GM11168 (cell line): ENCODE results near the gene SPOCD1.

ENCODE experiments used
- in situ Hi-C: fragments of 300-500 bp; cut with MboI; formaldehyde crosslinking; loops from one replicate; pipeline ENCODE4 v1.12.0; 2022; ENCODE audit warnings: low sequenced_read_pairs; ENCODE audit not compliant: unreplicated experiment

The SPOCD1 gene

DNA sequence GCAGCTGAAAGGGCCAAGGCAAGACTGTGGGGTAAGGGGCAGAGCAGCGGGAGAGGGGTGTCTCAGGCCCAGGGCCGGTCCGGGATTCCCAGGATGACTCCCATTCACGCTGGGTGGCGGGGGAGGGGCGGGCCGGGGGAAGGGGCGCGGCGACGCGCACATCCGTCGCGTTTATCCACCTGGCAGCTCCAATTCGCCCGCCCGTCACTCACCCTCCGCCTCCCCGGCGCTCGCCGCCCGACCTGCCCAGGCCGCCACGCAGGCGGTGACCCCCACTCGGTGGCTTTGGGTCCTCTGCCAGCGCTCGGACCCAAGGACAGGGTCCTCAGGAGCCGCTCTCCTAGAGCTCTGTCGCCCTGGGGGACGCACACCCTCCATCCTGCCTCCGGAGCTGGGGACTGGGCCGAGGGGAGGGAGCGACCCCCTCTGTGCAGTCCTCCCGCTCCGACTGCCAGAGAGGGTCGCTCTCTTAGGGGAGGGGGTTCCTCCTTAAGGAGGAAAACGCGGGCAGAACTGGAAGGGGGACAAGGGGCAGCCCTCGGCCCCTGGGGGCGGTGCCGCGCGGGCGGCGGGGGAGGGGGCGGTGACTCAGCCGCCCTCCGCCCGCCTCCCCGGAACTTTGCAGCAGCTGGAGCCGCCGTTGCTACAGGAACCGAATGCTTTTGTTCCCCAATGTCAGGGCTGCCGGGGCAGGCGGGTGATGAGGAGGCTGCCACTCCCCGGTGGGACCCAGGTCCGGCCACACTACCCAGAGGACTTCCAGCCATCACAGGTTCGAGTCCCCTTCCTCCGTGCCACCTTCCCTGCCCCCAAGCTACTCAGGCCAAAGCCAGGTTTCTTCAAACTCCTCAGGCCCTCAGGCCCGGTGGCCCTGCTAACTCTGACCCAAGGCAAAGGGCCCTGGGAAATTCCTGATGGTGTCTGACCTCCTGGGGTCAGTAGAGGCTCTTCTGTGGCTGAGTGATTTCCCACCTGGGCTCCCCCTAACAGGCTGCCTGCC, 55.1 kb downstream of the SPOCD1 start:
- in situ Hi-C loops: no loop called here

GRCh38 chr1:31759298-31760023, 56.4 kb downstream of the SPOCD1 start:
- in situ Hi-C loops: no loop called here

DNA sequence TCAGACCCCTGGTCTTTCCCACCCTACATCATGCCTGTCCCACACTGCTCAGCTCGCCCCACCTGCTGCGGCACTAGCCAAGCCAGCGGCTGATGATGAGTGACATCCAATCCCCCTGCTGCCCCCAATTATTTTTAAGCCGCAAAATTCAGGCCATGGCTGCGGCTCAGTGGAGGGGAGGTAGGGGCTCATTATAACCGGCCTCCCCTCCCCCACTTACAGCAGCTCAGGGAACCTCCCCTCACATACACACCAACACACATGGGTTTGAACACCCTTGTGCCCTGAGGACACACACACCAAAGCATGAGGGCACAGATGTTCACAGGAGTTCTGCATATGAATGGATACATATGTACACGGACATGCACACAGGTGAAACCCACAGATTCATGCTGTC, 57.0 kb downstream of the SPOCD1 start:
- in situ Hi-C loops: no loop called here

- in situ Hi-C loops: no loop called here
Measured at GRCh38 chr1:31757989-31758388, 57.8 kb downstream of the SPOCD1 start.

- in situ Hi-C loops: no loop called here
Measured at GRCh38 chr1:31757204-31757679, 58.6 kb downstream of the SPOCD1 start.

GRCh38 chr1:31756578-31756977, 59.2 kb downstream of the SPOCD1 start:
- in situ Hi-C loops: no loop called here

DNA sequence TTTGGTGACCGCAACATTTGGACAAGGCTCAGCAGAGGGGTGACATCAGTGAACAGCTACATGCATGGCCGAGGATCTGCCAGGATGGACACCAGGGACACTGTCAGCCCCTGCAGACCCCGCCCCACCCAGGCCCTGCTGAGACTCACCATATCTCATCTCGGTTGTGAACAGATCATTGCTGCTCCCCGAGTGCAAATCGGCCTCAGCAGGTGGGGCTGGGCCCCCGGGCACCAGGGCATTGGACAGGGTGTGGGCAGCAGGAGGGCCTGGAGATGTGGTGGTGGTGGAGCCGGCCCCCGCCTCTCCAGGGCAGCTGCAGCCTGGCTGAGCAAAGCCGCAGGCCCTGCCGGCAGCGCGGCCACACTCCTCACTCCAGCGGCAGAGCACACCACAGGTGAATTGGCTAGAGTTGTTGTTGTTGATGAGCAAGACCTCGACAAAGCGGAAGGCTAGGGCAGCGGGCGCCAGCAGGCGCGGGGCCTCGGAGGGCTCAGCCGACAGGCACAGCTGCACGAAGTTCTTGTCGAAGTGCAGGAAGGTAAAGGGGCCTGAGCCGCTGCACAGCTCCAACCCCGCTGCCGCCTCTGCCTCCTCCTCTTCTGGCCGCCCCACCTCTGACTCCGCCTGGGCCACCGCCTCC, 59.9 kb downstream of the SPOCD1 start:
- in situ Hi-C loops: no loop called here

GRCh38 chr1:31755197-31755611, 60.6 kb downstream of the SPOCD1 start:
- in situ Hi-C loops: no loop called here

- in situ Hi-C loops: no loop called here
Measured at GRCh38 chr1:31754397-31754796, 61.4 kb downstream of the SPOCD1 start.

- in situ Hi-C loops: no loop called here
Measured at GRCh38 chr1:31753707-31754349, 62.0 kb downstream of the SPOCD1 start.

- in situ Hi-C loops: no loop called here
Measured at GRCh38 chr1:31752952-31753475, 62.8 kb downstream of the SPOCD1 start.

DNA sequence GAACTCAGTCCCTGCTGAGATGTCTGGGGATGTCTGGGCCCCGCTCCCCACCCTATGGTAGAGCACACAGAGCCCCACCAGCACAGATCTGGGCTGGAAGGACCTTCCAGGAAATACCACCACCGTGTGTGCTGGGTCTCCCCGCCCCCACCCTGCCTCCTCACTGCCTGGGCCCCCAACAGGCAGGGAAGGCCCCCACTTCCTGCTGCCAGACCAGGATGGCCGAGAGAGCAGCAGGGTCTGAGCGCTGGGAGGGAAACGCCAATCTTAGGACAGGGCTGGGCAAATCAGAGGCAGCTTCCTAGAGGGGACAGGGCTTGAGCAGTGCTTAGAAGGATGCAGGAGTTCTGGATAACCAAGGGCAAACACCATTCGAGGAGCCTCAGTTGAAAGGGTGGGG, 63.6 kb downstream of the SPOCD1 start:
- in situ Hi-C loops: no loop called here

DNA sequence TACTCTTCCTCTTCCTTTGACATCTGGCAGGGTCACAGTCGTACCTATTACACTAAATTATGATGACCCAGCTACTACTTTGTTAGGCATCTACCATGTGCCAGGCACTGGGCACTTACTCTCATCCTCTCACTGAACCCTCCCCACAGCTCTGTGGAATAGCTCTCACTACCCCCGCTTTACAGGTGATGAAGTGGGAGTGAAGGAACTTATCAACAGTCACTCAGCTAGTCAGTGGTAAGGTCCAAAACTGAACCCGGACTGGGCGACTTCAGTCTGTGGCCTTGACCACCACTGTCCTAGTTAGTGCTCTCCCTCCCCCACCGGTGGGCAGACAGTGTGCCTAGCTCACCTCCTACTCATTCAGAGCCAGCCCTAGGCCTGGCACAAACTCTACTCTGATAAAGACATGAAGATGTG, 64.0 kb downstream of the SPOCD1 start:
- in situ Hi-C loops: no loop called here

GRCh38 chr1:31750858-31751510, 64.8 kb downstream of the SPOCD1 start:
- in situ Hi-C loops: no loop called here

- in situ Hi-C loops: no loop called here
Measured at GRCh38 chr1:31749785-31750735, 65.8 kb downstream of the SPOCD1 start.

DNA sequence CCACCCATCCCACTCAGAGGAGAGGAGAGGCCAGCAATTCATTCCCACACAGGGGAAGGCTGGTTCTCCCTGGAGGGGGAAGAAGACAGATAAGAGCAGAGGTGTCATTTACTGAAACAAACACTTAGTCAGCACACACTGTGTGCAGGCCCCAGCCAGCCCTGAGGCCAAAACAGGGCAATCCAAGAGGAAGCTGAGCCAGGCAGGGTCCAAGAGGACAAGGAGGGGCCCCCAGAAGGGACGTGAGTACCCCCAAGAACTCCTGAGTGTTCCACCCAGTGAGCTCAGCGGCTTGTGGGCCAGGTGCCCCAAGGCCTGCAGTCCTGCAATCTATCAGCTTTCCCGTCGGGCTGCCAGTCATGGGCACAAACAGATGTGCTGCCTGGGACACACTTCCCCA, 67.5 kb downstream of the SPOCD1 start:
- in situ Hi-C loops: no loop called here

GRCh38 chr1:31747304-31747703, 68.5 kb downstream of the SPOCD1 start:
- in situ Hi-C loops: no loop called here

- in situ Hi-C loops: no loop called here
Measured at GRCh38 chr1:31746687-31747086, 69.1 kb downstream of the SPOCD1 start.
